Measurements from ENCODE around the gene GPR155.
A peak's percentile ranks its signal among the peaks of the same experiment; 100 is the strongest.
"Not testable (repeated sequence)": the region's sequence is repeated elsewhere in the genome, so short reads cannot be mapped to it uniquely, and the experiment has no call there.

Gene GPR155

DNA sequence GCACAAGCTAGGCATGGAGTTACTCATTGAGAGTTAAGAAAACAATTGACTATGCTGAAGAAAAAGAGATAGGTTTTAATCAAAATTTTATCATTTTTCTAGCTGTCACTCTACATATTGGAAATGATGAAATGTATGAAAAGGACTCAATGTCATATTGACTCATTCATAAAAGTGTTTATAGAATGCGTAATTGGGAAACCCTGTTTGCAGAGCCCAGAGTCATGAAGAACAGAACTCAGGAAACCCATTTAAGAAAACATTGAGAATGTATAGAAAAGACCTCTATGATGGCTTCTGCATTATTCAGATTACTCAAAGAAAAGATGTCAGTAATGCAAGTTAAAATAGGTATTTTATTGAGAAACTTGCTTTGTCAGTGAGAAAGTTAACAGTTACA is 54.9 kb downstream of the GPR155 start:
- DNase-seq: no peak

DNA sequence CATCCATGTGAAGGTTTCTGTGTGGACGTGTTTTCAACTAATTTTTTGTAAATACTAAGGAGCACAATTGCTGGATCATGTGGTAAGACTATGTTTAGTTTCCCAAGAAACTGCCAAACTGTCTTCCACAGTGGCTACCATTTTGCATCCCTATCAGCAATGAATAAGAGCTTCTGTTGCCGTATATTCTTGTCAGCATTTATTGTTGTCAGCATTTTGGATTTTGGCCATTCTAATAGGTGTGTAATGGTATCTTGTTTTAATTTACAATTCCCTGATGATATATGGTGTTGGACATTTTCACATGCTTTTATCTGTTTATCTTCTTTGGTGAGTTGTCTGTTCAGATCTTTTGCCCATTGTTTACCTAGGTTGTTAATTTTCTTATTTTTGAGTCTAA is 56.8 kb downstream of the GPR155 start:
- no peak for DNase-seq

DNA sequence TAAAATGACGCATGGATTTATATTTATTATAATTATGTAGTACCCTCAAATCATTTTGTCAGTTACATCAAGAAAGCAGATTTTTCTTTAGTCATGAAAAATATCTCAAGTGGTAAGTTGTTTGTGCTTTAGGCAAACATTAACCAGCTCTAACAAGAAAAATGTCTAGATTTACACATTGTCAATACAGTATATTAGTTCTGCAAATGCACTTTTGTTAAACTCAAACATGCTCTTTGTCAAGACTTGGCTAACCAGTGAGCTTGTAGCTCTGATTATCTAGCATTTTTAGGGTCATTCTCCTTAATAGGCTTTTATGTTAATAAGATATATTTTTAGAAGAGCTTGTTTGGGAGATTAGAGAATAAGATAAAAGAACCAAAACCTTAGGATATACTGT is 58.6 kb downstream of the GPR155 start:
- no peak for DNase-seq

DNA sequence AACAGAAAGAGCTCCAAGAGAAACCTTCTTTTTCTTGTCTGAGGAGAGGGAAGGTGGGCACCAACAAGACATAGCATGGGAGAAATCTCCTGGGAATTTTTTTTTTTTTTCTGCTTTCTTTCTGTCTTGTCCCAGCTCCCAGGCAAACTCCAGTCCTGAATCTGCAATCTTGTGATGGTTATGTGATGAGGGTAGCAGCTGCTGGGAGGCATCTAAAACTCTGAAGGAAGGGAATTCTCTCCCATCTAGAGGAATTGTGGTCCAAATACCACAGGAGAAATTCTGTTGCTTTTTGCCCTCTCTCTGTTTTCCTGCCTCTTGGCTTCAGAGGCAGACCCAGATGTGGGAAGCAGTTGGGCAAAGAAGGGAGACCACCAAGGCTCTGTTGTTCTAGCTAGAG is 74.6 kb downstream of the GPR155 start:
- no peak for DNase-seq

DNA sequence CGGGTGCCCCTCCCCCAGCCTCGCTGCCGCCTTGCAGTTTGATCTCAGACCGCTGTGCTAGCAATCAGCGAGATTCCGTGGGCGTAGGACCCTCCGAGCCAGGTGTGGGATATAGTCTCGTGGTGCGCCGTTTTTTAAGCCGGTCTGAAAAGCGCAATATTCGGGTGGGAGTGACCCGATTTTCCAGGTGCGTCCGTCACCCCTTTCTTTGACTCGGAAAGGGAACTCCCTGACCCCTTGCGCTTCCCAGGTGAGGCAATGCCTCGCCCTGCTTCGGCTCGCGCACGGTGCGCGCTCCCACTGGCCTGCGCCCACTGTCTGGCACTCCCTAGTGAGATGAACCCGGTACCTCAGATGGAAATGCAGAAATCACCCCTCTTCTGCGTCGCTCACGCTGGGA is 76.8 kb downstream of the GPR155 start:
- not testable (repeated sequence) for DNase-seq

DNA sequence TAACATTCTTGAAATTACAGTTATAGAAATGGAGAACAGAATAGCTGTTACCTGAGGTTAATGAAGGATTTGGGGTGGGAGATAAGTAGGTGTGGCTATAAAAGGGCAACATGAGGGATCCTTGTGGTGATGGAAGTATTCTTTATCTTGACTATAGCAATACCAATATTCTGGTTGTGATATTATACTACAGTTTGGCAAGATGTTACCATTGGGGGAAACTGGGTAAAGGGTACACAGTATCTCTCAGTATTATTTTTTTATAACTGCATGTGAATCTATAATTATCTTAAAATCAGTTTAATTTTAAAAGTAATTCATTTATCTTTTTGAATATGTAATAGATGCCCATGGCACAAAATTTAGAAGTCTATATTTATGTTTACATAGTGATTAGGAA is 83.2 kb downstream of the GPR155 start:
- no peak for DNase-seq

DNA sequence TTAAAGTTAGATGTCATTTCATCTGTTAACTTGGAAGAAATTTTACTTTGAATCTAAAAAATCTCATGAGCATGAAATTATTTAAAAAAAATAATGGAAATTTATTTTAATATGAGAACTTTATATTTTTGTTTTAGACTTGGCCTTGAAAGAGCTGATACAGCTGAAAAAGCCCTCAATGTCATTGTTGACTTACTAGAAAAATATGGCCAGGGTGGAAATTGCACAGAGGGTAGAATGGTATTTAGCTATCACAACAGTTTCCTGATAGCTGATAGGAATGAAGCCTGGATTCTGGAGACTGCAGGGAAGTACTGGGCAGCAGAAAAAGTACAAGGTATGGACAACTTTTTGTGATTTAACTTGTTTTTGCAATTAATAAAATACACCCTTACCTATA is 86.0 kb downstream of the GPR155 start:
- DNase-seq: no peak

DNA sequence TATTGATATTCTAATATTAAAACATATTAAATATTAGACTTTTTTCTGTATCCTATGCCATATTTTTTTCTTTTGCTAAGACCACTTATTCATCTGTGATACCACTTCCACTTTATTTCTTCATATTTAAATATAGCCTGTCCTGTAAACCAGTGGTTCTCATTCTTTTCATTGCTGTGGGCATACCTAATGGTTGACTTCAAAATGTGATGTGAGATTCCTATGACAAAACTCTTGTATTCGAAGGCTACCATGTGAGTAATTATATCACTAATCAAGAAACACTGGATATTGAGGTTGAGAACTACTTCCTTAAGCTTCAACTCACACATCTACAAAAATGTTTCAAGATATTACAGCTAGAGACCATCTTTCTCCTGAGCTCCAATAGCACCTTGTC is 87.7 kb downstream of the GPR155 start:
- DNase-seq: no peak

DNA sequence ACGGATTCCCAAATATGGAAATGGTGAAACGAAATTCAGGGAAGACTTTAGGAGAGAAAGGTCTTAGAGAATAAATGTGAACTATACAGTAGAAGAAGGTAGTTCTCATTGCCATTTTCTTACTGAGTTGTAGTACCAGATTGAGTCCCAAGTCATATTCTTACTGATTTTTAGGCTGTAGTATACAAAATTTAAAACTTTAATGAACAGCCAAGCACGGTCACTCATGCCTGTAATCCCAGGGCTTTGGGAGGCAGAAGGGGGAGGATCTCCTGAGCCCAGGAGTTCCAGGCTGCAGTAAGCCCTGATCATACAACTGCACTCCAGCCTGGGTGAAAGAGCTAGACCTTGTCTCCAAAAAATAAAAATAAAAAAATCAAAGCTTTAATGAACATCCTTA is 89.1 kb downstream of the GPR155 start:
- no peak for DNase-seq

DNA sequence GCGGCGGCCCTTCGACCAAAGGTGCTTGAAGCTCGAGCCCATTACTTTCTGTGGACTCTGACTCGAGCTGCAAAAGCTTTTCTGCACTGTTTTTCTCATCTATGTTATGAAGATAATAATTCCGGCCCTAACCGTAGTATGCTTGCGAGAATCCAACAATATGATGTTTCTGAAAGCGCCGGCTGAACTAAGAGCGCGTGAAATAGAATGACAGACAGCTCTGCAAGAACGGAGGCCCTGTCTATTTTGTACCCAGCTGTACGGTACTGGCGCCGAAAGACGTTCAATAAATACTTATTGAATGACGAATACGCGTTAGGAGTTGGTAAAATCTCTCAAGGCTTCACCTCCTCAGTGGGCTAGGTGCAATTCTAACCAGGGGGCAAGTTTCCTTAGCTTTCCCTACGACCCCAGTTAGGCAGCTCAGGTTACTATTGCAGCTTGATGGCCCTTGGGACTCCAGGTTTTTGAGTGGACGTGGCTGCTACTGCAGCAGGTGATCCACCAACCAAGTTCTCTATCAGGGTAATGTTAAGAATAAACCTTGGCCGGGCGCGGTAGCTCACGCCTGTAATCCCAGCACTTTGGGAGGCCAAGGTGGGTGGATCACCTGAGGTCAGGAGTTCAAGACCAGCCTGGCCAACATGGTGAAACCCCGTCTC is 90.7 kb downstream of the GPR155 start:
- no peak for DNase-seq

DNA sequence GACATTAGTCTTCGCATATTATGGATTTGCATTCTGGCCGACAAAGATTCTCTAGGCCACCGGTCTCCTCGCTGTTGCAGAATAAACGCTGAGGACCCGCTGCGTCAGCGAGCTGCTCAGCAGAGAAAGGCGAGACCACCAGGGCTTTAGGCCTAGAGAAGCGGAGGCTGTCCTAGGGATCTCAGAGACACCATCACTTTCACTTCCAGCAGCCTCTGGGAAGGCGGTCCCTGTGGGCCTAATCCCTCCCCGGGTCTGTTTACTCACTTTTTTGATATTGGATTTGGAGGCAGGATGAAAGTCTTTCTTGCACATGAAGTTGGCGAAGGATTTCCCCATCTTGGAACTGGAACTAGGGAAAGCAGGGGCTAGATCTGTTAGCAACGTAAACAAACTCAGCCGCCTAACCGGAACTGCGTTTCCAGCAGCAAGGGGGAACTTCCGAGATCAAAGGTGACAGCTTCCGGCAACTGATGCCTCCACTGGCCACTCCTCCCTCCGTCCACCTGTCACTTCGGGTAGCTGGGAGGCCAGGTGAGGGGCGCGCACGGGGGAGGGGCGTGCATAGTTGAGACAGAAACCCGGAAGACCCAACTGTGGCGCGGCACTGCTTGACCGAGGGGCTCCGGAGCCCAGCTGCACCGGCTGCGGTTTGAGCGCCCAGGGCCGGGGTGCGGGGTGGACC is 91.4 kb downstream of the GPR155 start, which contains the start of gene SCRN3:
TSS of gene SCRN3 (plus strand) at position 447 of the 685 bp plus-strand sequence. CDS start 2,554 bp downstream, outside the sequence.
- peak; percentile 68 for DNase-seq

DNA sequence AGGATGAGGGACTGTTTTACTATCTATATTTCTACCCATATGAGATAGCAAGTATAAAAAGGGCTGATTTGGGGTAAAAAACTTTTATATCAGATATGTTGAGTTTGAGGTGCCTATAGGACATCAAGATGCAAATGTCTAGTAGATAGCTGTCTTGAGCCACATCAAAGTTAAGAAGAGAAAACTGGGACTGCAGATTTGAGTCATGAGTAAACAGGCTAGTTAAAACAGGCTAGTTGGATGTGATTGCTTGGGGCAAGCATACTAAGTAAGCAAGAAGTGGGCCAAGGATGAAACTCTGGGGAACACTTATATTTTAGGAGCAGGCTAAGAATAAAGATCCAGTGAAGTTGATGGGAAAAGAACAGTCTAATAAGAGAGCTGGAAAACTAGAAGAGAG is 94.1 kb downstream of the GPR155 start:
- DNase-seq: no peak

DNA sequence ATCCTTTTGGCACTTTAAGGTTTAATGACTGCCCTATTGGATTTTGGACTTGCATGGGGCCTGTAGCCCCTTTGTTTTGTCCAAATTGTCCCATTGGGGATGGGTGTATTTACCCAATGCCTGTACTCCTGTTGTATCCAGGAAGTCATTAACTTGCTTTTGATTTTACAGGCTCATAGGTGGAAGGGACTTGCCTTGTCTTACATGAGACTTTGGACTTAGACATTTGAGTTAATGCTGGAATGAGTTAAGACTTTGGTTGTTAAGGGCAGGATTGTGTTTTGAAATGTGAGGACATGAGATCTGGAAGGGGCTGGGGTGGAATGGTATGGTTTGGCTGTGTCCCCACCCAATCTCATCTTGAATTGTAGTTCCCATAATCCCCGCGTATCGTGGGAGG is 96.5 kb downstream of the GPR155 start:
- DNase-seq: not testable (repeated sequence)

DNA sequence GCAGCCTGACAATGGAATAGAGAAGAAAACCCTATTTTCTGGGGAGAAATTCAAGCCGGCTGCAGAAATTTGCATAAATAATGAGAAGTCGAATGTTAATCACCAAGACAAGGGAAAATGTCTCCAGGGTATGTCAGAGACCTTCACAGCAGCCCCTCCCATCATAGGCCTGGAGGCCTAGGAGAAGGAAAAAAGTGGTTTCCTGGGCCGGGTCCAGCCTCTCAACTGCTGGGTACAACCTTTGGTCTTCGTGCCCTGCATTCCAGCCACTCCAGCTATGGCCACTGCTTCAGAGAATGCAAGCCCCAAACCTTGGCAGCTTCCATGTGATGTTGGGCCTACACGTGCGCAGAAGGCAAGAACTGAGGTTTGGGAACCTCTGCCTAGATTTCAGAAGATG is 97.3 kb downstream of the GPR155 start:
- DNase-seq: no peak

DNA sequence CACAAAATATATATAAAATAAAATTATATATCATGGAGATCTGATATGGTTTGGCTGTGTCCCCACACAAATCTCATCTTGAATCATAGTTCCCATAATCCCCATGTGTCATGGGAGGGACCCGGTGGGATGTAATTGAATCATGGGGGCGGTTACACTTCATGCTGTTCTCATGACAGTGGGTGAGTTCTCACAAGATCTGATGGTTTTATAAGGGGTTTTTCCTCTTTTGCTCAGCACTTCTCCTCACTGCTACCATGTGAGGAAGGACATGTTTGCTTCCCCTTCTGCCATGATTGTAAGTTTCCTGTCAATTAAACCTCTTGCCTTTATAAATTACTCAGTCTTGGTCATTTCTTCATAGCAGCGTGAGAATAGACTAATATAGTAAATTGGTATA is 98.1 kb downstream of the GPR155 start:
- DNase-seq: not testable (repeated sequence)

DNA sequence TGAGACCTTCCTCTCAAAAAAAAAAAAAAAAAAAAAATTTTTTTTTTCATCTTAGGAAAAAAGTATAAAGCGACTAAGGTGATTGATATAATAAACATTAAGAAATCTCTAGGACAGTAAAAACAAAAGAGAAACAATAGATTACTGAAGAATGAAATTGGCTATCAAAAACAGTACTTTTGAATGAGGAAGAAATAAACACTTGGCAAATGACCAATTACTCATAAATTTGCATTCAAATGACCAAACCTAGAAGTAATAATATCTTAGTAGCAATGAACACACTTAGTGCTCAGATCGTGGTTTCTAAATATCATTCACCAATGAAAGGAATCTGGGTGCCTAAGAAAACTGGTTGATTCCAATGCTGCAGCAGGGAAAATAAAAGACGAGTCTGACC is 101.6 kb downstream of the GPR155 start:
- DNase-seq: no peak

DNA sequence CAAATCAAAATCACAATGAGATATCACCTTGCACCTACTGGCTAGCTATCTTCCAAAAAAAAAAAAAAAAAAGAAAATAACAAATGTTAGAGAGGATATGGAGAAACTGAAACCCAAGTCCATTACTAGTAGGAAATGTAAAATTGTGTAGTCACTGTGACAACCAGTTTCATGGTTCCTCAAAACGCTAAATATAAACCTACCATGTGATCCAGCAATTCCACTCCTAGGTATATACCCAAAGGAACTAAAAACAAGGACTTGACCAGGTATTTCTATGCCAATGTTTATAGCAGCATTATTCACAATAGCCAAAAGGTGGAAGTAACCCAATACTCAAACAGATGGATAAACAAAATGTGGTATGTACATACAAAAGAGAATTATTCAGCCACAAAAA is 103.0 kb downstream of the GPR155 start:
- DNase-seq: no peak
